ENCODE measurements around the gene GPATCH4. TPM values are rescaled to one million over a fixed set of nuclear protein-coding genes. Genes with fewer than 3 reads are reported as not detected.
A peak's percentile ranks its signal among the peaks of the same experiment; 100 is the strongest.

The GPATCH4 gene
- total RNA-seq, 3 donors from 2014 or later (not counting 1 experiment from before 2014, with no cell fraction given): 19.3 to 27.3 (median 22.1) TPM

GRCh38 chr1:156601892-156602291 lies 613 bp upstream of the GPATCH4 start:
- H3K36me3 Mint-ChIP-seq: no peaks in the 10 kb centered on the region
- 78% methylated on average over 12 of the region's 12 CpGs for WGBS (ENCODE audit: insufficient coverage)
- peaks cover 26% of the 10 kb centered on the region for H3K4me1 ChIP-seq (ENCODE audit: control insufficient read depth, insufficient read depth, low read length)
- H3K9me3 ChIP-seq (ENCODE audit: control insufficient read depth, insufficient read depth, low read length): no peaks in the 10 kb centered on the region
- peaks cover 12% of the 10 kb centered on the region for H3K36me3 ChIP-seq (ENCODE audit: control insufficient read depth, insufficient read depth, low read length)
- H3K27ac Mint-ChIP-seq: peak overlapping the region; percentile 90 to 92
- peak overlapping the region; percentile 81 for H3K27ac ChIP-seq (ENCODE audit: low read length)
- H3K27me3 ChIP-seq (ENCODE audit: control insufficient read depth, insufficient read depth, low read length): no peaks in the 10 kb centered on the region
- peaks cover 20 to 28% of the 10 kb centered on the region in 2 donors for H3K4me1 Mint-ChIP-seq
- intact Hi-C loops (cut with micrococcal nuclease): loop anchor here (1.0 to 2.0 kb wide), 3 partner anchors 11 to 145 kb away; partner anchors contain the start of gene NAXE
- DNase-seq (no peak), ATAC-seq (no peak)
- H3K4me3 ChIP-seq (ENCODE audit: low read length): peak overlapping the region; percentile 97
- H3K9me3 Mint-ChIP-seq: no peaks in the 10 kb centered on the region
- H3K4me3 Mint-ChIP-seq: peak overlapping the region; percentile 99
- TF ChIP-seq CTCF (IDR thresholded peaks at IDR 0.05): no peak
- no peaks in the 10 kb centered on the region for H3K27me3 Mint-ChIP-seq (ENCODE audit: low read depth in 2 of 2)

- Histone ChIP-seq H3K4me1 (ENCODE audit: control insufficient read depth, insufficient read depth, low read length) (peaks cover 26% of the 10 kb centered on the region), H3K27me3 (ENCODE audit: control insufficient read depth, insufficient read depth, low read length) (no peaks in the 10 kb centered on the region), H3K27ac (ENCODE audit: low read length) (peak overlapping the region; percentile 81), H3K4me3 (ENCODE audit: low read length) (peak overlapping the region; percentile 97), H3K36me3 (ENCODE audit: control insufficient read depth, insufficient read depth, low read length) (peaks cover 12% of the 10 kb centered on the region), H3K9me3 (ENCODE audit: control insufficient read depth, insufficient read depth, low read length) (no peaks in the 10 kb centered on the region)
- ATAC-seq: no peak
- no peak for DNase-seq
- H3K4me1 Mint-ChIP-seq: peaks cover 20 to 28% of the 10 kb centered on the region in 2 donors
- peak overlapping the region; percentile 90 to 92 for H3K27ac Mint-ChIP-seq
- H3K4me3 Mint-ChIP-seq: peak overlapping the region; percentile 99
- WGBS (ENCODE audit: insufficient coverage): 4% methylated on average over 13 of the region's 13 CpGs
- TF ChIP-seq CTCF (IDR thresholded peaks at IDR 0.05): no peak
- H3K27me3 Mint-ChIP-seq (ENCODE audit: low read depth in 2 of 2): no peaks in the 10 kb centered on the region
- H3K9me3 Mint-ChIP-seq: no peaks in the 10 kb centered on the region
- H3K36me3 Mint-ChIP-seq: no peaks in the 10 kb centered on the region
- intact Hi-C loops (cut with micrococcal nuclease): loop anchor here (1.0 to 2.0 kb wide), 3 partner anchors 9 to 144 kb away; partner anchors contain the start of gene NAXE
Measured at GRCh38 chr1:156600733-156601121, 552 bp downstream of the GPATCH4 start.

- Histone ChIP-seq H3K4me3 (ENCODE audit: low read length) (no peak overlapping the region), H3K36me3 (ENCODE audit: control insufficient read depth, insufficient read depth, low read length) (peaks cover 13% of the 10 kb centered on the region), H3K27me3 (ENCODE audit: control insufficient read depth, insufficient read depth, low read length) (no peaks in the 10 kb centered on the region), H3K9me3 (ENCODE audit: control insufficient read depth, insufficient read depth, low read length) (no peaks in the 10 kb centered on the region), H3K27ac (ENCODE audit: low read length) (no peak overlapping the region), H3K4me1 (ENCODE audit: control insufficient read depth, insufficient read depth, low read length) (peaks cover 26% of the 10 kb centered on the region)
- DNase-seq: peak in 1 of 2 donors; percentile 67
- 55% methylated on average over 3 of the region's 3 CpGs for WGBS (ENCODE audit: insufficient coverage)
- Mint-ChIP-seq H3K9me3 (no peaks in the 10 kb centered on the region), H3K4me1 (peaks cover 20 to 33% of the 10 kb centered on the region in 2 donors), H3K36me3 (no peaks in the 10 kb centered on the region), H3K27me3 (ENCODE audit: low read depth in 2 of 2) (no peaks in the 10 kb centered on the region), H3K27ac (peak overlapping the region in 1 of 2 donors; percentile 90), H3K4me3 (no peak overlapping the region)
- no peak for TF ChIP-seq CTCF (IDR thresholded peaks at IDR 0.05)
- intact Hi-C loops (cut with micrococcal nuclease): loop anchor here (2.0 kb wide), 2 partner anchors 15 to 143 kb away; no protein-coding TSS in a partner anchor
- peak; percentile 65 to 75 (median 65) for ATAC-seq
Measured at GRCh38 chr1:156599811-156600210, 1.5 kb downstream of the GPATCH4 start.

Data from natural killer cell (primary cell).